ENCODE data around the gene NMUR2.

The NMUR2 gene

GRCh38 chr5:152405145-152405544 is at the start of gene NMUR2:
TSS of gene NMUR2 (minus strand) at chr5:152405279. CDS start at chr5:152405113, 166 bp downstream.
- no peak within 1 kb of the TSS for H3K4me2 ChIP-seq (ENCODE audit: low read length)
- H3K4me1 ChIP-seq (ENCODE audit: low read length): no peaks in the 10 kb centered on the region
- H3K4me3 ChIP-seq (ENCODE audit: low read length): no peak within 1 kb of the TSS
- H3K27me3 ChIP-seq (ENCODE audit: low read depth, low read length): no peaks in the 10 kb centered on the region
- H3K27ac ChIP-seq (ENCODE audit: low read length): no peak within 1 kb of the TSS
- H3K36me3 ChIP-seq (replicated peaks; ENCODE audit: low read depth, low read length): no peaks in the 10 kb centered on the region
- H4K20me1 ChIP-seq (ENCODE audit: insufficient read depth, low read length): no peaks in the 10 kb centered on the region
- no peaks in the 10 kb centered on the region for H3K79me2 ChIP-seq (ENCODE audit: low read length)
- no peak within 1 kb of the TSS for H2AFZ ChIP-seq (ENCODE audit: low read depth, low read length)
- no peak within 1 kb of the TSS for H3K9ac ChIP-seq (ENCODE audit: low read length)
- TF ChIP-seq EZH2phosphoT487 (IDR thresholded peaks at IDR 0.05; ENCODE audit: low read depth) (no peak), CTCF (IDR thresholded peaks at IDR 0.05; ENCODE audit: low read depth, low read length) (no peak)
- H3K9me3 ChIP-seq (ENCODE audit: insufficient read depth, low read length): no peaks in the 10 kb centered on the region

GRCh38 chr5:152443935-152444334 is 38.9 kb upstream of the NMUR2 start:
- Histone ChIP-seq H2AFZ (ENCODE audit: low read depth, low read length) (no peak overlapping the region), H3K27ac (ENCODE audit: low read length) (no peak overlapping the region), H3K79me2 (ENCODE audit: low read length) (no peaks in the 10 kb centered on the region), H3K9ac (ENCODE audit: low read length) (no peak overlapping the region), H3K4me2 (ENCODE audit: low read length) (no peak overlapping the region), H3K27me3 (ENCODE audit: low read depth, low read length) (no peaks in the 10 kb centered on the region), H3K4me3 (ENCODE audit: low read length) (no peak overlapping the region), H3K36me3 (replicated peaks; ENCODE audit: low read depth, low read length) (no peaks in the 10 kb centered on the region), H3K9me3 (ENCODE audit: insufficient read depth, low read length) (no peaks in the 10 kb centered on the region), H3K4me1 (ENCODE audit: low read length) (no peaks in the 10 kb centered on the region), H4K20me1 (ENCODE audit: insufficient read depth, low read length) (no peaks in the 10 kb centered on the region)
- TF ChIP-seq CTCF (IDR thresholded peaks at IDR 0.05; ENCODE audit: low read depth, low read length) (no peak), EZH2phosphoT487 (IDR thresholded peaks at IDR 0.05; ENCODE audit: low read depth) (no peak)

GRCh38 chr5:152439791-152440190 is 34.7 kb upstream of the NMUR2 start:
- Histone ChIP-seq H3K27ac (ENCODE audit: low read length) (no peak overlapping the region), H3K36me3 (replicated peaks; ENCODE audit: low read depth, low read length) (no peaks in the 10 kb centered on the region), H3K27me3 (ENCODE audit: low read depth, low read length) (no peaks in the 10 kb centered on the region), H3K4me1 (ENCODE audit: low read length) (no peaks in the 10 kb centered on the region), H3K4me3 (ENCODE audit: low read length) (no peak overlapping the region), H3K9me3 (ENCODE audit: insufficient read depth, low read length) (no peaks in the 10 kb centered on the region), H3K79me2 (ENCODE audit: low read length) (no peaks in the 10 kb centered on the region), H3K9ac (ENCODE audit: low read length) (no peak overlapping the region), H2AFZ (ENCODE audit: low read depth, low read length) (no peak overlapping the region), H4K20me1 (ENCODE audit: insufficient read depth, low read length) (no peaks in the 10 kb centered on the region), H3K4me2 (ENCODE audit: low read length) (no peak overlapping the region)
- no peak for TF ChIP-seq EZH2phosphoT487 (IDR thresholded peaks at IDR 0.05; ENCODE audit: low read depth)
- TF ChIP-seq CTCF (IDR thresholded peaks at IDR 0.05; ENCODE audit: low read depth, low read length): no peak

GRCh38 chr5:152437866-152438265 is 32.8 kb upstream of the NMUR2 start:
- H3K9ac ChIP-seq (ENCODE audit: low read length): no peak overlapping the region
- H4K20me1 ChIP-seq (ENCODE audit: insufficient read depth, low read length): no peaks in the 10 kb centered on the region
- no peaks in the 10 kb centered on the region for H3K36me3 ChIP-seq (replicated peaks; ENCODE audit: low read depth, low read length)
- H2AFZ ChIP-seq (ENCODE audit: low read depth, low read length): no peak overlapping the region
- no peak overlapping the region for H3K4me3 ChIP-seq (ENCODE audit: low read length)
- no peaks in the 10 kb centered on the region for H3K79me2 ChIP-seq (ENCODE audit: low read length)
- H3K9me3 ChIP-seq (ENCODE audit: insufficient read depth, low read length): no peaks in the 10 kb centered on the region
- TF ChIP-seq CTCF (IDR thresholded peaks at IDR 0.05; ENCODE audit: low read depth, low read length): no peak
- TF ChIP-seq EZH2phosphoT487 (IDR thresholded peaks at IDR 0.05; ENCODE audit: low read depth): no peak
- no peak overlapping the region for H3K27ac ChIP-seq (ENCODE audit: low read length)
- no peaks in the 10 kb centered on the region for H3K4me1 ChIP-seq (ENCODE audit: low read length)
- H3K4me2 ChIP-seq (ENCODE audit: low read length): no peak overlapping the region
- no peaks in the 10 kb centered on the region for H3K27me3 ChIP-seq (ENCODE audit: low read depth, low read length)
